CD4-positive, alpha-beta T cell (primary cell): ENCODE measurements around the gene FILIP1L. TPM values are rescaled to one million over a fixed set of nuclear protein-coding genes. Genes with fewer than 3 reads are reported as not detected.

Experiments used
- ATAC-seq: fragments of 200-7000 bp; cut with Tn5 transposase; one replicate; pipeline ENCODE4 v1.10.0; 2022; ENCODE audit warnings: mild to moderate bottlenecking; ENCODE audit not compliant: poor library complexity
- CTCF ChIA-PET: fragments of 350-600 bp; sonication (Branson Sonifier 250); formaldehyde crosslinking; loops from one replicate; lab custom pipeline; 2021; ENCODE audit warnings: antibody characterized with exemption, inconsistent platforms; lab: Charles Lee
- POLR2A ChIA-PET: fragments of 350-600 bp; sonication (Branson Sonifier 250); formaldehyde crosslinking; loops from one replicate; lab custom pipeline; 2021; ENCODE audit warnings: antibody characterized with exemption, inconsistent platforms; lab: Charles Lee
- DNase-seq, 14 experiments: peaks; one replicate each; pipeline ENCODE4 v3.0.0-alpha.2; 2013 to 2020; ENCODE audit warnings: mixed read lengths in 2 of 14
- H3K27ac ChIP-seq, 2 donors: one replicate each; pipeline versions ENCODE4 v1.5.1 to v1.7.0; 2013; ENCODE audit warnings: low read length in 2 of 2, low read depth in 1 of 2, mild to moderate bottlenecking in 1 of 2
- H3K27me3 ChIP-seq, 2 experiments: 1 replicate in 1 of 2; 2 replicates in 1 of 2; pipeline versions ENCODE4 v1.6.1 to v1.7.0; 2013; ENCODE audit warnings: low read length in 2 of 2, control low read depth in 1 of 2, mild to moderate bottlenecking in 1 of 2, moderate library complexity in 1 of 2; ENCODE audit not compliant: insufficient read depth in 2 of 2, control insufficient read depth in 1 of 2
- H3K36me3 ChIP-seq: one replicate; pipeline ENCODE4 v1.6.1; 2013; ENCODE audit warnings: low read length, control low read depth; ENCODE audit not compliant: insufficient read depth
- H3K4me1 ChIP-seq: one replicate; pipeline ENCODE4 v1.6.1; 2013; ENCODE audit warnings: low read length, control low read depth; ENCODE audit not compliant: insufficient read depth
- H3K4me3 ChIP-seq: one replicate; pipeline ENCODE4 v1.5.1; 2013; ENCODE audit warnings: mild to moderate bottlenecking, low read length, moderate library complexity
- H3K9me3 ChIP-seq, 2 experiments: 1 replicate in 1 of 2; 2 replicates in 1 of 2; pipeline versions ENCODE4 v1.6.1 to v1.7.0; 2013; ENCODE audit warnings: low read length in 2 of 2, mild to moderate bottlenecking in 2 of 2, control low read depth in 1 of 2, moderate library complexity in 1 of 2; ENCODE audit not compliant: control insufficient read depth in 1 of 2, insufficient read depth in 1 of 2
- H3K27ac Mint-ChIP-seq: one replicate; pipeline ENCODE4 v1.8.0; 2020; ENCODE audit warnings: mixed read lengths
- H3K27me3 Mint-ChIP-seq: one replicate; pipeline ENCODE4 v1.8.0; 2021; ENCODE audit warnings: mixed read lengths
- H3K36me3 Mint-ChIP-seq: one replicate; pipeline ENCODE4 v1.8.0; 2021; ENCODE audit warnings: low read depth, mixed read lengths
- H3K4me1 Mint-ChIP-seq: one replicate; pipeline ENCODE4 v1.8.0; 2021; ENCODE audit warnings: low read depth, mixed read lengths
- H3K4me3 Mint-ChIP-seq: one replicate; pipeline ENCODE4 v1.8.0; 2020; ENCODE audit warnings: mild to moderate bottlenecking, mixed read lengths
- H3K9me3 Mint-ChIP-seq: one replicate; pipeline ENCODE4 v1.8.0; 2020; ENCODE audit warnings: mixed read lengths
- intact Hi-C, 2 experiments: fragments of 100-400 bp; cut with DNase I in 1 of 2; cut with micrococcal nuclease in 1 of 2; formaldehyde crosslinking; loops; one replicate each; pipeline versions ENCODE4 v1.15.1 to v1.9.0; 2023 to 2025; cut with DNase I, micrococcal nuclease
- total RNA-seq, 174 experiments: library from RNA in 2 of 174; stranded (reverse) in 2 of 174; gene quantifications; one replicate each; pipeline ENCODE4 v1.2.3 and lab custom pipeline; 2021 to 2026
- TF ChIP-seq, protein P1 (sequence below): fragments of 200-600 bp; IDR thresholded peaks from one replicate; pipeline ENCODE4 v1.8.0; 2022; ENCODE audit warnings: antibody characterized with exemption, mild to moderate bottlenecking

Gene FILIP1L
- total RNA-seq, 2 experiments from 2014 or later: 0.08 to 0.28 TPM

- Histone ChIP-seq H3K9me3 (no peaks in the 10 kb centered on the region), H3K36me3 (no peaks in the 10 kb centered on the region), H3K27me3 (no peaks in the 10 kb centered on the region), H3K4me3 (no peak overlapping the region), H3K27ac (no peak overlapping the region), H3K4me1 (no peaks in the 10 kb centered on the region)
- Mint-ChIP-seq H3K4me1 (peaks cover 23% of the 10 kb centered on the region), H3K4me3 (no peak overlapping the region), H3K27ac (no peak overlapping the region), H3K27me3 (no peaks in the 10 kb centered on the region), H3K36me3 (peaks cover 3% of the 10 kb centered on the region), H3K9me3 (no peaks in the 10 kb centered on the region)
- DNase-seq: no peak
- no peak for ATAC-seq
- TF ChIP-seq, protein P1, sequence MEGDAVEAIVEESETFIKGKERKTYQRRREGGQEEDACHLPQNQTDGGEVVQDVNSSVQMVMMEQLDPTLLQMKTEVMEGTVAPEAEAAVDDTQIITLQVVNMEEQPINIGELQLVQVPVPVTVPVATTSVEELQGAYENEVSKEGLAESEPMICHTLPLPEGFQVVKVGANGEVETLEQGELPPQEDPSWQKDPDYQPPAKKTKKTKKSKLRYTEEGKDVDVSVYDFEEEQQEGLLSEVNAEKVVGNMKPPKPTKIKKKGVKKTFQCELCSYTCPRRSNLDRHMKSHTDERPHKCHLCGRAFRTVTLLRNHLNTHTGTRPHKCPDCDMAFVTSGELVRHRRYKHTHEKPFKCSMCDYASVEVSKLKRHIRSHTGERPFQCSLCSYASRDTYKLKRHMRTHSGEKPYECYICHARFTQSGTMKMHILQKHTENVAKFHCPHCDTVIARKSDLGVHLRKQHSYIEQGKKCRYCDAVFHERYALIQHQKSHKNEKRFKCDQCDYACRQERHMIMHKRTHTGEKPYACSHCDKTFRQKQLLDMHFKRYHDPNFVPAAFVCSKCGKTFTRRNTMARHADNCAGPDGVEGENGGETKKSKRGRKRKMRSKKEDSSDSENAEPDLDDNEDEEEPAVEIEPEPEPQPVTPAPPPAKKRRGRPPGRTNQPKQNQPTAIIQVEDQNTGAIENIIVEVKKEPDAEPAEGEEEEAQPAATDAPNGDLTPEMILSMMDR: no peak
- CTCF ChIA-PET: no interaction called here
- intact Hi-C loops: no loop called here
- POLR2A ChIA-PET: no interaction called here
Observed at GRCh38 chr3:99900248-99900647, 214.1 kb downstream of the FILIP1L start.

DNA sequence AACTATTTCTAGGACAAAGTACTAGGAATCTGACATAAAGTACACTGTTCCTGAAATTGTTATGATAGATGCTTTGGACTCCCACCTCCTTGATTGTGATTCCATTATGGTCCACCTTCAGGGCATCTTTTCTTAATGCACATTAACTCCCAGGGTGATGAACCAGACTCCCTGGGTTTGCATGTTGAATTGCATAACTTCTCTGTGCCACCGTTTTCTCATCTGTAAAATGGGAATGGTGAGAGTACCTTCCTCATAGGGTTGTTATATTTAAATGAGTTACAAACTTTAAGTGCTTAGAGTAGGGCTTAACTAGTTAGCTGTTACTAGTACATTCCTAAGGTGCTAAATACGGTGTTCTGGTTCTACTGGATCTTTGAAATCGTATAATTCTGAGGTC is 214.7 kb downstream of the FILIP1L start:
- CTCF ChIA-PET: no interaction called here
- Mint-ChIP-seq H3K4me3 (no peak overlapping the region), H3K27me3 (no peaks in the 10 kb centered on the region), H3K27ac (no peak overlapping the region), H3K36me3 (peaks cover 4% of the 10 kb centered on the region), H3K9me3 (no peaks in the 10 kb centered on the region), H3K4me1 (peaks cover 25% of the 10 kb centered on the region)
- Histone ChIP-seq H3K36me3 (no peaks in the 10 kb centered on the region), H3K9me3 (no peaks in the 10 kb centered on the region), H3K4me3 (no peak overlapping the region), H3K27ac (no peak overlapping the region), H3K4me1 (no peaks in the 10 kb centered on the region), H3K27me3 (no peaks in the 10 kb centered on the region)
- ATAC-seq (no peak), DNase-seq (no peak)
- POLR2A ChIA-PET: no interaction called here
- intact Hi-C loops: no loop called here
- TF ChIP-seq, protein P1: no peak

- H3K27ac ChIP-seq: no peak overlapping the region
Observed at GRCh38 chr3:99896482-99896881, 217.8 kb downstream of the FILIP1L start.

More at GRCh38 chr3:99896482-99896881, 217.8 kb downstream of the FILIP1L start:
- intact Hi-C loops: no loop called here
- Mint-ChIP-seq H3K36me3 (peaks cover 9% of the 10 kb centered on the region), H3K9me3 (no peaks in the 10 kb centered on the region), H3K4me3 (no peak overlapping the region), H3K27me3 (no peaks in the 10 kb centered on the region), H3K27ac (no peak overlapping the region), H3K4me1 (peaks cover 17% of the 10 kb centered on the region)
- no peaks in the 10 kb centered on the region for H3K4me1 ChIP-seq
- no peaks in the 10 kb centered on the region for H3K36me3 ChIP-seq
- no peaks in the 10 kb centered on the region for H3K27me3 ChIP-seq
- ATAC-seq: no peak
- no peak overlapping the region for H3K4me3 ChIP-seq
- DNase-seq: no peak
- ChIA-PET POLR2A (no interaction called here), CTCF (no interaction called here)
- TF ChIP-seq, protein P1: no peak
- H3K9me3 ChIP-seq: no peaks in the 10 kb centered on the region
